H9 (cell line): ENCODE data around the gene TRIM60. TPM values are rescaled to one million over a fixed set of nuclear protein-coding genes. Genes with fewer than 3 reads are reported as not detected.
"Not testable (repeated sequence)": the region's sequence is repeated elsewhere in the genome, so short reads cannot be mapped to it uniquely, and the experiment has no call there.

Experiments
- DNase-seq: peaks from one replicate; pipeline ENCODE4 v3.0.0-alpha.2; 2017
- H2AFZ ChIP-seq: one replicate; pipeline ENCODE4 v1.6.1; 2013; ENCODE audit warnings: mild to moderate bottlenecking, low read length, control low read depth, moderate library complexity
- H2AK5ac ChIP-seq: 2 replicates; pipeline ENCODE4 v1.6.1; 2013; ENCODE audit warnings: low read length, control low read depth, mixed read lengths; ENCODE audit not compliant: insufficient read length
- H2BK120ac ChIP-seq: one replicate; pipeline ENCODE4 v1.6.1; 2013; ENCODE audit warnings: low read depth, mild to moderate bottlenecking, low read length, control low read depth, inconsistent platforms; ENCODE audit not compliant: poor library complexity, severe bottlenecking
- H2BK12ac ChIP-seq: 2 replicates; pipeline ENCODE4 v1.6.1; 2013; ENCODE audit warnings: low read length, control low read depth, mixed read lengths, low read depth; ENCODE audit not compliant: insufficient read length
- H2BK15ac ChIP-seq: 2 replicates; pipeline ENCODE4 v1.6.1; 2013; ENCODE audit warnings: low read depth, low read length, control low read depth
- H2BK20ac ChIP-seq: one replicate; pipeline ENCODE4 v1.6.1; 2013; ENCODE audit warnings: low read depth, mild to moderate bottlenecking, low read length, control low read depth, inconsistent platforms; ENCODE audit not compliant: poor library complexity, severe bottlenecking
- H2BK5ac ChIP-seq: 2 replicates; pipeline ENCODE4 v1.6.1; 2013; ENCODE audit warnings: low read length, control low read depth, mixed read lengths; ENCODE audit not compliant: insufficient read length
- H3K14ac ChIP-seq: 2 replicates; pipeline ENCODE4 v1.6.1; 2013; ENCODE audit warnings: low read length, control low read depth; ENCODE audit not compliant: insufficient read depth
- H3K18ac ChIP-seq: 2 replicates; pipeline ENCODE4 v1.6.1; 2013; ENCODE audit warnings: low read depth, mild to moderate bottlenecking, mixed read lengths, low read length, control low read depth; ENCODE audit not compliant: insufficient read length
- H3K23ac ChIP-seq: 2 replicates; pipeline ENCODE4 v1.6.1; 2013; ENCODE audit warnings: low read length, control low read depth, mixed read lengths, low read depth; ENCODE audit not compliant: insufficient read length
- H3K23me2 ChIP-seq: 2 replicates; pipeline ENCODE4 v1.6.1; 2013; ENCODE audit warnings: low read depth, mild to moderate bottlenecking, mixed read lengths, low read length, control low read depth; ENCODE audit not compliant: insufficient read length, poor library complexity, severe bottlenecking
- H3K27ac ChIP-seq: 2 replicates; pipeline ENCODE4 v1.5.1; 2013; ENCODE audit warnings: low read length, control low read depth, mixed read lengths, low read depth; ENCODE audit not compliant: insufficient read length
- H3K27me3 ChIP-seq: 2 replicates; pipeline ENCODE4 v1.6.1; 2013; ENCODE audit warnings: low read length, control low read depth, inconsistent platforms; ENCODE audit not compliant: insufficient read depth
- H3K4ac ChIP-seq: 2 replicates; pipeline ENCODE4 v1.6.1; 2013; ENCODE audit warnings: low read depth, mild to moderate bottlenecking, control low read depth, inconsistent platforms, low read length, moderate library complexity
- H3K4me1 ChIP-seq: 2 replicates; pipeline ENCODE4 v1.6.1; 2013; ENCODE audit warnings: low read length, control low read depth, inconsistent platforms; ENCODE audit not compliant: insufficient read depth
- H3K4me2 ChIP-seq: 2 replicates; pipeline ENCODE4 v1.6.1; 2013; ENCODE audit warnings: low read length, control low read depth, mixed read lengths; ENCODE audit not compliant: insufficient read length, insufficient read depth
- H3K56ac ChIP-seq: 2 replicates; pipeline ENCODE4 v1.6.1; 2013; ENCODE audit warnings: low read depth, mild to moderate bottlenecking, mixed read lengths, low read length, control low read depth; ENCODE audit not compliant: insufficient read length
- H3K79me1 ChIP-seq: 2 replicates; pipeline ENCODE4 v1.6.1; 2013; ENCODE audit warnings: low read depth, mild to moderate bottlenecking, moderate library complexity, low read length, control low read depth, inconsistent platforms; ENCODE audit not compliant: insufficient read depth, poor library complexity, severe bottlenecking
- H3K79me2 ChIP-seq: 2 replicates; pipeline ENCODE4 v1.6.1; 2013; ENCODE audit warnings: low read length, control low read depth, inconsistent platforms; ENCODE audit not compliant: insufficient read depth
- H3K9ac ChIP-seq: 2 replicates; pipeline ENCODE4 v1.6.1; 2013; ENCODE audit warnings: low read length, control low read depth, mixed read lengths; ENCODE audit not compliant: insufficient read length; ENCODE audit errors: extremely low read depth
- H3K9me3 ChIP-seq: one replicate; pipeline ENCODE4 v1.6.1; 2013; ENCODE audit warnings: low read depth, low read length, inconsistent platforms; ENCODE audit not compliant: control insufficient read depth
- H3T11ph ChIP-seq: one replicate; pipeline ENCODE4 v1.6.1; 2013; ENCODE audit warnings: mild to moderate bottlenecking, low read length, control low read depth, inconsistent platforms
- H4K20me1 ChIP-seq: one replicate; pipeline ENCODE4 v1.6.1; 2013; ENCODE audit not compliant: control insufficient read depth, insufficient read length, insufficient read depth
- H4K5ac ChIP-seq: 2 replicates; pipeline ENCODE4 v1.6.1; 2013; ENCODE audit warnings: low read depth, mild to moderate bottlenecking, mixed read lengths, low read length, control low read depth; ENCODE audit not compliant: insufficient read length
- H4K8ac ChIP-seq: replicated peaks from 2 replicates; pipeline ENCODE4 v1.6.1; 2013; ENCODE audit warnings: low read length, control low read depth, mixed read lengths, low read depth; ENCODE audit not compliant: insufficient read length
- H4K91ac ChIP-seq: 2 replicates; pipeline ENCODE4 v1.6.1; 2013; ENCODE audit warnings: low read depth, mild to moderate bottlenecking, moderate library complexity, mixed read lengths, low read length, control low read depth; ENCODE audit not compliant: insufficient read length
- H3K27ac Mint-ChIP-seq, 3 experiments: 2 replicates in 2 of 3; 3 replicates in 1 of 3; pipeline ENCODE4 v1.8.0; 2020 to 2021; ENCODE audit warnings: mixed read lengths in 3 of 3, mild to moderate bottlenecking in 1 of 3, moderate library complexity in 1 of 3
- H3K27me3 Mint-ChIP-seq: 2 replicates; pipeline ENCODE4 v1.8.0; 2021; ENCODE audit warnings: low read depth, mild to moderate bottlenecking, moderate library complexity, mixed read lengths
- H3K36me3 Mint-ChIP-seq, 3 experiments: 2 replicates in 2 of 3; 3 replicates in 1 of 3; pipeline ENCODE4 v1.8.0; 2020 to 2021; ENCODE audit warnings: low read depth in 3 of 3, mixed read lengths in 3 of 3; ENCODE audit not compliant: insufficient read depth in 1 of 3
- H3K4me1 Mint-ChIP-seq, 2 experiments: 2 replicates each; pipeline ENCODE4 v1.8.0; 2020; ENCODE audit warnings: mixed read lengths in 2 of 2
- H3K4me3 Mint-ChIP-seq, 2 experiments: 2 replicates in 1 of 2; 3 replicates in 1 of 2; pipeline ENCODE4 v1.8.0; 2020 to 2021; ENCODE audit warnings: mild to moderate bottlenecking in 2 of 2, mixed read lengths in 2 of 2, moderate library complexity in 1 of 2
- H3K9me3 Mint-ChIP-seq, 2 experiments: 2 replicates in 1 of 2; 3 replicates in 1 of 2; pipeline ENCODE4 v1.8.0; 2020; ENCODE audit warnings: mild to moderate bottlenecking in 2 of 2, mixed read lengths in 2 of 2, moderate library complexity in 1 of 2
- WGBS: extraction: QIAGEN DNeasy Blood & Tissue Kit; methylation state at CpG from one replicate; pipeline ENCODE4 v1.1.7; 2013; ENCODE audit warnings: missing lambda C conversion rate, low lambda C conversion rate, mixed read lengths; ENCODE audit not compliant: insufficient read length; ENCODE audit errors: extremely low coverage; 5-methylcytosine and 5-hydroxymethylcytosine counted together
- total RNA-seq: library from RNA; stranded (reverse); gene quantifications from 2 replicates; pipeline ENCODE4 v1.2.1, GENCODE V29; 2021
- TF ChIP-seq, protein P1 (sequence below): fragments of 200-600 bp; sonication (generic); conservative IDR thresholded peaks from 3 replicates; pipeline ENCODE4 v1.8.0; 2021; ENCODE audit warnings: antibody characterized with exemption, mild to moderate bottlenecking

The TRIM60 gene
- total RNA-seq, 1 experiment from 2014 or later: not detected

DNA sequence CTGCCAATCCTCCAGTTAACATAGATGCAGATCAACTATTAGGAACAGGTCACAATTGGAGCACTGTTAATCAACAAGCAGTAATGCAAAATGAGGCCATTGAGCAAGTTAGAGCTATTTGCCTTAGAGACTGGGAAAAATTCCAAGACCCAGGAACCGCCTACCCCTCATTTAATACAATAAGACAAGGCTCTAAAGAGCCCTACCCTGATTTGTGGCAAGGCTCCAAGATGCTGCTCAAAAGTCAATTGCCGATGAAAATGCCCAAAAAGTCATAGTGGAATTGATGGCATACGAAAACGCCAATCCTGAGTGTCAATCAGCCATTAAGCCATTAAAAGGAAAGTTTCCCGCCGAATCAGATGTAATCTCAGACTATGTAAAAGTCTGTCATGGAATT, 33.9 kb upstream of the TRIM60 start:
- Histone ChIP-seq H3K23ac (no peak overlapping the region), H2AK5ac (no peak overlapping the region), H3K79me1 (no peaks in the 10 kb centered on the region), H3K9ac (no peak overlapping the region), H4K8ac (no peak overlapping the region), H3K23me2 (no peaks in the 10 kb centered on the region), H3K4ac (no peak overlapping the region), H4K20me1 (no peaks in the 10 kb centered on the region), H4K91ac (no peak overlapping the region), H3K27me3 (no peaks in the 10 kb centered on the region), H3K27ac (no peak overlapping the region), H2BK12ac (no peak overlapping the region), H2AFZ (no peak overlapping the region), H2BK20ac (no peak overlapping the region), H3K14ac (no peak overlapping the region), H3K4me2 (no peak overlapping the region), H2BK120ac (no peak overlapping the region), H3K18ac (no peak overlapping the region), H3K4me1 (no peaks in the 10 kb centered on the region; the same call in 1 of the 2 replicates), H2BK5ac (no peak overlapping the region), H3K9me3 (no peaks in the 10 kb centered on the region), H3T11ph (no peak overlapping the region), H3K56ac (no peak overlapping the region), H2BK15ac (no peak overlapping the region), H3K79me2 (no peaks in the 10 kb centered on the region), H4K5ac (no peak overlapping the region)
- Mint-ChIP-seq H3K36me3 (no peaks in the 10 kb centered on the region), H3K27ac (no peak overlapping the region), H3K27me3 (no peaks in the 10 kb centered on the region), H3K9me3 (no peaks in the 10 kb centered on the region), H3K4me3 (no peak overlapping the region), H3K4me1 (peaks cover 13 to 24% of the 10 kb centered on the region in 2 experiments)
- no peak for DNase-seq
- no CpG with 5 or more reads among the region's 6 CpGs for WGBS
- TF ChIP-seq, protein P1, sequence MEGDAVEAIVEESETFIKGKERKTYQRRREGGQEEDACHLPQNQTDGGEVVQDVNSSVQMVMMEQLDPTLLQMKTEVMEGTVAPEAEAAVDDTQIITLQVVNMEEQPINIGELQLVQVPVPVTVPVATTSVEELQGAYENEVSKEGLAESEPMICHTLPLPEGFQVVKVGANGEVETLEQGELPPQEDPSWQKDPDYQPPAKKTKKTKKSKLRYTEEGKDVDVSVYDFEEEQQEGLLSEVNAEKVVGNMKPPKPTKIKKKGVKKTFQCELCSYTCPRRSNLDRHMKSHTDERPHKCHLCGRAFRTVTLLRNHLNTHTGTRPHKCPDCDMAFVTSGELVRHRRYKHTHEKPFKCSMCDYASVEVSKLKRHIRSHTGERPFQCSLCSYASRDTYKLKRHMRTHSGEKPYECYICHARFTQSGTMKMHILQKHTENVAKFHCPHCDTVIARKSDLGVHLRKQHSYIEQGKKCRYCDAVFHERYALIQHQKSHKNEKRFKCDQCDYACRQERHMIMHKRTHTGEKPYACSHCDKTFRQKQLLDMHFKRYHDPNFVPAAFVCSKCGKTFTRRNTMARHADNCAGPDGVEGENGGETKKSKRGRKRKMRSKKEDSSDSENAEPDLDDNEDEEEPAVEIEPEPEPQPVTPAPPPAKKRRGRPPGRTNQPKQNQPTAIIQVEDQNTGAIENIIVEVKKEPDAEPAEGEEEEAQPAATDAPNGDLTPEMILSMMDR: no peak

DNA sequence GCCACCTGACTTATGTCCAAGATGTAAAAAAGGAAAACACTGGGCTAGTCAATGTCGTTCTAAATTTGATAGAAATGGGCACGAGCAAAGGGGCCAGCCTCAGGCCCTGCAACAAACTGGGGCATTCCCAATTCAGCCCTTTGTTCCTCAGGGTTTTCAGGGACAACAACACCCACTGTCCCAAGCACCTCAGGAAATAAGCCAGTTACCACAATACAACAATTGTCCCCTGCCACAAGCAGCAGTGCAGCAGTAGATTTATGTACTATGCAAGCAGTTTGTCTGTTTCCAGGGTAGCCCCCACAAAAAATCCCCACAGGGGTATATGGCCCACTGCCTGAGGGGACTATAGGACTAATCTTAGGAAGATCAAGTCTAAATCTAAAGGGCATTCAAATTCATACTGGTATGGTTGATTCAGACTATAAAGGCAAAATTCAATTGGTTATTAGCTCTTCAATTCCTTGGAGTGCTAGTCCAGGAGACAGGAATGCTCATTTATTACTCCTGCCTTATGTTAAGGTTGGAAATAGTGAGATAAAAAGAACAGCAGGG, 33.2 kb upstream of the TRIM60 start:
- H3K4me3 Mint-ChIP-seq, H3K9me3 ChIP-seq, H2BK15ac ChIP-seq, H2BK5ac ChIP-seq, H3K9ac ChIP-seq, H3K79me2 ChIP-seq, H2BK120ac ChIP-seq, H2AFZ ChIP-seq, H3K56ac ChIP-seq, H3K27me3 ChIP-seq, H4K20me1 ChIP-seq, H3K14ac ChIP-seq, H3K79me1 ChIP-seq, H3K18ac ChIP-seq, H3K36me3 Mint-ChIP-seq, H3K4me2 ChIP-seq, H4K91ac ChIP-seq, H4K5ac ChIP-seq, H3T11ph ChIP-seq, H3K23ac ChIP-seq, DNase-seq, H2AK5ac ChIP-seq, H2BK12ac ChIP-seq, H3K27me3 Mint-ChIP-seq, H3K4ac ChIP-seq, H4K8ac ChIP-seq, H3K9me3 Mint-ChIP-seq, H3K27ac ChIP-seq, H3K23me2 ChIP-seq, H3K27ac Mint-ChIP-seq, H2BK20ac ChIP-seq, H3K4me1 ChIP-seq: not testable (repeated sequence)
- peaks cover 13 to 24% of the 10 kb centered on the region in 2 experiments for H3K4me1 Mint-ChIP-seq
- WGBS: no CpG with 5 or more reads among the region's 2 CpGs
